HL-60 (cell line): ENCODE data around the gene BRIP1.

Experiments
- DNase-seq, 2 experiments: peaks; one replicate each; pipeline ENCODE4 v3.0.0-alpha.2; 2010 to 2020; ENCODE audit warnings: low read depth in 1 of 2, low spot score in 1 of 2
- H3K27ac ChIP-seq: fragments of 250-450 bp; sonication (Bioruptor Pico); replicated peaks from 2 replicates; pipeline ENCODE4 v1.5.1; 2020; ENCODE audit warnings: mild to moderate bottlenecking, moderate library complexity
- H3K27me3 ChIP-seq: fragments of 250-450 bp; sonication (Bioruptor Pico); 2 replicates; pipeline ENCODE4 v1.5.1; 2021; ENCODE audit warnings: mild to moderate bottlenecking, moderate library complexity; ENCODE audit not compliant: insufficient read depth, poor library complexity, severe bottlenecking
- H3K4me3 ChIP-seq: replicated peaks from 2 replicates; pipeline ENCODE4 v1.5.1; 2011; ENCODE audit warnings: mild to moderate bottlenecking, control low read depth, low read length; ENCODE audit not compliant: insufficient read depth
- CTCF ChIP-seq: IDR thresholded peaks from one replicate; pipeline ENCODE4 v1.5.1; 2011; ENCODE audit warnings: low read length, control low read depth, inconsistent platforms; ENCODE audit not compliant: insufficient read depth
- GABPA ChIP-seq: IDR thresholded peaks from 2 replicates; pipeline ENCODE4 v1.6.1; 2012; ENCODE audit warnings: low read depth
- POLR2AphosphoS5 ChIP-seq: IDR thresholded peaks from 2 replicates; pipeline ENCODE4 v1.6.1; 2012; ENCODE audit warnings: low read depth
- REST ChIP-seq: IDR thresholded peaks from 2 replicates; pipeline ENCODE4 v1.6.1; 2012; ENCODE audit warnings: low read depth; ENCODE audit not compliant: insufficient replicate concordance
- SPI1 ChIP-seq: IDR thresholded peaks from 2 replicates; pipeline ENCODE4 v1.6.1; 2012; ENCODE audit warnings: low read depth, mild to moderate bottlenecking, borderline replicate concordance

Gene BRIP1

GRCh38 chr17:61648587-61648986, 214.7 kb downstream of the BRIP1 start:
- Histone ChIP-seq H3K4me3 (no peak overlapping the region), H3K27me3 (no peaks in the 10 kb centered on the region), H3K27ac (no peak overlapping the region)
- TF ChIP-seq CTCF (no peak), GABPA (no peak), POLR2AphosphoS5 (no peak), REST (no peak), SPI1 (no peak)
- no peak for DNase-seq

- no peak overlapping the region for H3K27ac ChIP-seq
- H3K27me3 ChIP-seq, result no peaks in the 10 kb centered on the region
- no peak for TF ChIP-seq SPI1
- TF ChIP-seq CTCF, result no peak
- no peak for TF ChIP-seq GABPA
- TF ChIP-seq REST, result no peak
- TF ChIP-seq POLR2AphosphoS5, result no peak
- DNase-seq, result no peak
- no peak overlapping the region for H3K4me3 ChIP-seq
Measured at GRCh38 chr17:61647047-61647446, 216.3 kb downstream of the BRIP1 start.

GRCh38 chr17:61646482-61646881, 216.8 kb downstream of the BRIP1 start:
- H3K27ac ChIP-seq, result no peak overlapping the region

More at GRCh38 chr17:61646482-61646881, 216.8 kb downstream of the BRIP1 start:
- Histone ChIP-seq H3K27me3 (no peaks in the 10 kb centered on the region), H3K4me3 (no peak overlapping the region)
- TF ChIP-seq GABPA, result no peak
- TF ChIP-seq POLR2AphosphoS5, result no peak
- TF ChIP-seq SPI1, result no peak
- TF ChIP-seq REST, result no peak
- TF ChIP-seq CTCF, result no peak
- no peak for DNase-seq
